ENCODE measurements around the gene SLC6A3. TPM values are rescaled to one million over a fixed set of nuclear protein-coding genes. Genes with fewer than 3 reads are reported as not detected.
A peak's percentile ranks its signal among the peaks of the same experiment; 100 is the strongest.

Gene SLC6A3
- total RNA-seq, 1 donor from 2014 or later: not detected

DNA sequence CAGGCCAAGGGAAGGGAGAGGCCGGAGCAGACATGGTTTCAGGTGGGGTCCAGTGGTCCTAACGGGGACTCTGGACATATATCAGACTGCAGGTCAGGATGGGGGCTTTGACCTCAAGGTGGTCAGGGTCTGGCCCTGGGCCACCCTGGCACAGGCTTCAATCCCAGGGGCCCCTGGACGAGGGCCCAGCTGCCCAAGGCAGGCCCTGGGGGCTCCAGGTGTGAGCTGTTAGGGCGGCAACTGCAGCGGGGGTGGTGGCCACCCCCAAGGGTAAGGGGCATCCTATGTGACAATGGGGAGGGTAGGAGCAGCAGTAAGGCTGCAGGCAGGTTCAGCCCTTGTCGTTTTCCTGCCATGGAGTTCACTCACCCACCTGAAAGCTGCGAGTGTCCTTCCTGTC, 54.9 kb downstream of the SLC6A3 start:
- Mint-ChIP-seq H3K4me1 (ENCODE audit: low read depth) (peaks cover 3% of the 10 kb centered on the region), H3K4me3 (ENCODE audit: low read depth) (no peak overlapping the region), H3K36me3 (ENCODE audit: insufficient read depth) (no peaks in the 10 kb centered on the region), H3K27me3 (peaks cover 61% of the 10 kb centered on the region), H3K9me3 (ENCODE audit: low read depth) (no peaks in the 10 kb centered on the region), H3K27ac (no peak overlapping the region)
- no peak for DNase-seq (ENCODE audit: low spot score, unreplicated experiment)
- TF ChIP-seq, protein P1, sequence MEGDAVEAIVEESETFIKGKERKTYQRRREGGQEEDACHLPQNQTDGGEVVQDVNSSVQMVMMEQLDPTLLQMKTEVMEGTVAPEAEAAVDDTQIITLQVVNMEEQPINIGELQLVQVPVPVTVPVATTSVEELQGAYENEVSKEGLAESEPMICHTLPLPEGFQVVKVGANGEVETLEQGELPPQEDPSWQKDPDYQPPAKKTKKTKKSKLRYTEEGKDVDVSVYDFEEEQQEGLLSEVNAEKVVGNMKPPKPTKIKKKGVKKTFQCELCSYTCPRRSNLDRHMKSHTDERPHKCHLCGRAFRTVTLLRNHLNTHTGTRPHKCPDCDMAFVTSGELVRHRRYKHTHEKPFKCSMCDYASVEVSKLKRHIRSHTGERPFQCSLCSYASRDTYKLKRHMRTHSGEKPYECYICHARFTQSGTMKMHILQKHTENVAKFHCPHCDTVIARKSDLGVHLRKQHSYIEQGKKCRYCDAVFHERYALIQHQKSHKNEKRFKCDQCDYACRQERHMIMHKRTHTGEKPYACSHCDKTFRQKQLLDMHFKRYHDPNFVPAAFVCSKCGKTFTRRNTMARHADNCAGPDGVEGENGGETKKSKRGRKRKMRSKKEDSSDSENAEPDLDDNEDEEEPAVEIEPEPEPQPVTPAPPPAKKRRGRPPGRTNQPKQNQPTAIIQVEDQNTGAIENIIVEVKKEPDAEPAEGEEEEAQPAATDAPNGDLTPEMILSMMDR (IDR thresholded peaks at IDR 0.05; ENCODE audit: unreplicated experiment): no peak

DNA sequence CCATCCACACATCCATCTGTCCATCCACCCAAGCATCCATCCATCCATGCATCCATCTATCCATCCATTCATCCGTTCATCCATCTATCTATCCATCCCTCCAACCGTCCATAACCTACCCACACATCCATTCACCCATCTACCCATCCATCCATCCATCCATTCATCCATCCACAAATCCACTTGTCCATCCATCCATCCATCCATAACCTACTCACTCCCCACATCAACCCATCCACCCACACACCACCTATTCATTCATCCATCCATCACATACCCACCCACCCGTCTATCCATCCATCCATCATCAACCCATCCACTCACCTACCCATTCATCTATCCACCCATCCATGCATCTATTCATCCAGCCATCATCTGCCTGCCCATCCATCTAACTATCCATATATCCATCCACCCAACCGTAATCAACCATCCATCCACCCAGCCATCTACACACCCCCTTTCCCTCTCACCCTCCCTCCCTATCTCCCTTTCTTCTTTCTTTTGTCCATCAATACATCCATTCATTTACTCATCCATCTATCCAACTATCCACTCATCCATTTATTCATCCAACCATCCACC, 56.8 kb downstream of the SLC6A3 start:
- Mint-ChIP-seq H3K27ac (no peak overlapping the region), H3K9me3 (ENCODE audit: low read depth) (no peaks in the 10 kb centered on the region), H3K36me3 (ENCODE audit: insufficient read depth) (no peaks in the 10 kb centered on the region), H3K27me3 (peaks cover 65% of the 10 kb centered on the region), H3K4me1 (ENCODE audit: low read depth) (peaks cover 5% of the 10 kb centered on the region), H3K4me3 (ENCODE audit: low read depth) (no peak overlapping the region)
- TF ChIP-seq, protein P1 (IDR thresholded peaks at IDR 0.05; ENCODE audit: unreplicated experiment): no peak
- DNase-seq (ENCODE audit: low spot score, unreplicated experiment): no peak

DNA sequence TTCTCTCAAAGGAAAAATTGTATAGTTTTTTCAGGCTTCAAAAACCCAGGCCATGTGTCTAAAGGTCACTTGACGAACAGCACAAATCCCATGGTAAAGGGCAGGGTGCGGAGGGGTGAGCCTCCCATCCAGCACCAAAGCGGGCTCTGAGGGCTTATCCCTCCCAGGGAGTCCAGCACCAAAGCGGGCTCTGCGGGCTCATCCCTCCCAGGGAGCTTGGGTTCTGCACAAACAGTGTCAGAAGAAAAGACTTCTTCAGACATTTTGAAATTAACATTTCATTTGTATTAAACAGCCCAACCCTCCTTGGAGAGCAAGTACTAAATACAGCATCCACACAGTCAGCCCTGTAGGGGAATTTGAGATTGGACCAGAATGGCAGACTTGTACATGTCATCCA, 57.4 kb downstream of the SLC6A3 start:
- Mint-ChIP-seq H3K9me3 (ENCODE audit: low read depth) (no peaks in the 10 kb centered on the region), H3K4me1 (ENCODE audit: low read depth) (peaks cover 5% of the 10 kb centered on the region), H3K27me3 (peaks cover 68% of the 10 kb centered on the region), H3K4me3 (ENCODE audit: low read depth) (no peak overlapping the region), H3K36me3 (ENCODE audit: insufficient read depth) (no peaks in the 10 kb centered on the region), H3K27ac (no peak overlapping the region)
- no peak for DNase-seq (ENCODE audit: low spot score, unreplicated experiment)
- TF ChIP-seq, protein P1 (IDR thresholded peaks at IDR 0.05; ENCODE audit: unreplicated experiment): no peak

DNA sequence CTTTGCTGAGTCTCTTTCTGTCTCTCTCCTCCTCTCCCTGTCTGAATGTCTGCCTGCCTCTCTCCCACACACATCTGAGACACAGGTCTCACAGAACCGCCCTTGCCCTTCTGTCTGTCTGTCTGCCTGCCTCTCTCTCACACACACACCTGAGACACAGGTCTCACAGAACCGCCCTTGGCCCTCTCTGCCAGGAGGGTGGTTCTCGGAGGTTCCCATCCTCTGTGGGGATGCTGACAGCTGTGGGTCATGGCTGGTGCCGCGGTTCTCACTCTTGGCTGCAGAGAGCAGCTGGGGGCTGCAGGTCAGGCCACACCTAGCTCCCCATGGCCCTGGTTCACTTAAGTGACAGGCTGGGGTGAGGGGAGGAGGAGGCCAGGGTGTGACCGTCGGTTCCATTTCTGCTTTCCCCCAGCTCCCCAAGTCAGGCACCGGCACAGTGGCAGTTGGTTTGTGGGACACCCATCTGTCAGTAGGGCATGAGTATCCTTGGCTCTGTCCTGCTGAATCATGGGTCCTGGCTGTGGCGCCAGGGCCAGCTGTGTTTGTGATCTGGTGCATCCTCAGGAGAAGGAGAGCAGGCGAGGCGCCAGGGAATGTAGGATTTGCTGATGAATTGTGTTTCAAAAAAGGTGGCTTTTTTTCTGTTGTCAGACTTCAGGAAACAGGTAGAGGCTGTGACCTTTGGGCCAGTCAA, 58.0 kb downstream of the SLC6A3 start:
- Mint-ChIP-seq H3K27me3 (peaks cover 68% of the 10 kb centered on the region), H3K36me3 (ENCODE audit: insufficient read depth) (no peaks in the 10 kb centered on the region), H3K27ac (peak overlapping the region; percentile 3), H3K4me3 (ENCODE audit: low read depth) (peak overlapping the region; percentile 87), H3K4me1 (ENCODE audit: low read depth) (peaks cover 5% of the 10 kb centered on the region), H3K9me3 (ENCODE audit: low read depth) (no peaks in the 10 kb centered on the region)
- no peak for DNase-seq (ENCODE audit: low spot score, unreplicated experiment)
- TF ChIP-seq, protein P1 (IDR thresholded peaks at IDR 0.05; ENCODE audit: unreplicated experiment): no peak

DNA sequence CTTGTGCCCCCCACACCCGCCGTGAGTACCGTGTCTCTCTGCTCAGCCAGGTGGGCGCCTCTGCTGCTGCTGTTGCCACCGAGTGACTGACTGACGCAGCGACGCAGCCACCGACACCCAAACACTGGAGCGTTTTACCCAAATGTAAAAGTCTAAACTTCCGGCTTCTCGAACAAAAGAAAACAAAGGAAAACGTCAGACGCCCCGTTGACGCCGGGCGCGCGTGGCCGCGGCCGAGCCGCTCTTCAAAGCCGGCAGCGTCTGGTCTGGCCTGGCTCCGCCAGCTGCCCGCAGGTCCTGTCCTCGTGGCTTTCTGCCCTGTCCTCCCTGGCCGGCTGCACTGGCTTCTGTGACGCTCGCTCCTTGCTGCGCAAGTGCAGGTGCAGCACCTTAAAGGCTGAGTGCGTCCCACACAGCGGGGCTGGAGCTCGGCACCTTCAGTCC, 58.9 kb downstream of the SLC6A3 start:
- peaks cover 71% of the 10 kb centered on the region for H3K27me3 Mint-ChIP-seq
- peaks cover 5% of the 10 kb centered on the region for H3K4me1 Mint-ChIP-seq (ENCODE audit: low read depth)

More for the DNA sequence above, 58.9 kb downstream of the SLC6A3 start:
- Mint-ChIP-seq H3K9me3 (ENCODE audit: low read depth) (no peaks in the 10 kb centered on the region), H3K27ac (peak overlapping the region; percentile 98), H3K36me3 (ENCODE audit: insufficient read depth) (no peaks in the 10 kb centered on the region), H3K4me3 (ENCODE audit: low read depth) (peak overlapping the region; percentile 87)
- TF ChIP-seq, protein P1 (IDR thresholded peaks at IDR 0.05; ENCODE audit: unreplicated experiment): no peak
- peak; percentile 36 for DNase-seq (ENCODE audit: low spot score, unreplicated experiment)

Measured in progenitor cell of endocrine pancreas (in vitro differentiated cells).